GM12872 (cell line): Measurements from ENCODE around the gene MPPED2.

Source experiments
- CTCF ChIP-seq: IDR thresholded peaks from 3 replicates; pipeline ENCODE4 v1.5.1; 2011; ENCODE audit warnings: low read depth, mild to moderate bottlenecking, low read length, moderate library complexity; ENCODE audit not compliant: insufficient read depth

MPPED2 gene

GRCh38 chr11:30573951-30574350 is 12.2 kb downstream of the MPPED2 start:
- TF ChIP-seq CTCF, result no peak

GRCh38 chr11:30568931-30569330 is 17.2 kb downstream of the MPPED2 start:
- no peak for TF ChIP-seq CTCF

GRCh38 chr11:30567644-30568043 is 18.5 kb downstream of the MPPED2 start:
- TF ChIP-seq CTCF, result no peak

GRCh38 chr11:30567120-30567519 is 19.0 kb downstream of the MPPED2 start:
- no peak for TF ChIP-seq CTCF

- no peak for TF ChIP-seq CTCF
Observed at GRCh38 chr11:30566482-30566881, 19.7 kb downstream of the MPPED2 start.

- no peak for TF ChIP-seq CTCF
Observed at GRCh38 chr11:30565027-30565426, 21.1 kb downstream of the MPPED2 start.

- TF ChIP-seq CTCF, result no peak
Observed at GRCh38 chr11:30561691-30562415, 24.3 kb downstream of the MPPED2 start.
